HCT116 (cell line): ENCODE data around the gene ARID5B. TPM values are rescaled to one million over a fixed set of nuclear protein-coding genes. Genes with fewer than 3 reads are reported as not detected.

Source experiments
- ATAC-seq: fragments of 200-7000 bp; cut with Tn5 transposase; 2 replicates; pipeline ENCODE4 v1.9.1; 2020; ENCODE audit warnings: mild to moderate bottlenecking, moderate library complexity
- BruUV-seq: library from RNA; stranded (reverse); fragments of 400-500 nt; replicated peaks from 2 replicates; lab custom pipeline; 2021; lab: Mats Ljungman, UMichigan
- CTCF ChIA-PET: fragments of 300-600 bp; sonication (Branson Sonifier 250); formaldehyde crosslinking; loops from one replicate; lab custom pipeline; 2021; ENCODE audit warnings: antibody characterized with exemption; lab: Charles Lee
- POLR2A ChIA-PET: fragments of 300-600, 350-600 bp; sonication (Branson Sonifier 250); formaldehyde crosslinking; loops from one replicate; lab custom pipeline; 2021; ENCODE audit warnings: antibody characterized with exemption; lab: Charles Lee
- RAD21 ChIA-PET, 2 experiments: fragments of 300-600 bp; sonication (Branson Sonifier 250); formaldehyde crosslinking; loops; one replicate each; lab custom pipeline; 2023; ENCODE audit warnings: low total read pairs in 2 of 2; ENCODE audit not compliant: uncharacterized antibody in 2 of 2, unreplicated experiment in 2 of 2, low non-redundant PET in 1 of 2; lab: Charles Lee
- DNase-seq: peaks from one replicate; pipeline ENCODE4 v3.0.0-alpha.2; 2010; ENCODE audit warnings: low read depth, low spot score
- H2AFZ ChIP-seq: fragments of 200-600 bp; shearing (Covaris generic), sonication (generic); 2 replicates; pipeline ENCODE4 v1.6.1; 2017; ENCODE audit warnings: low read depth, mixed run types, mixed read lengths, antibody characterized with exemption, low read length; ENCODE audit not compliant: poor library complexity, severe bottlenecking
- H3K27ac ChIP-seq: 2 replicates; pipeline ENCODE4 v1.5.1; 2012; ENCODE audit warnings: low read depth, low read length
- H3K27me3 ChIP-seq: fragments of 200-600 bp; sonication (generic); 2 replicates; pipeline ENCODE4 v1.6.1; 2016; ENCODE audit warnings: mixed run types, low read length, mixed read lengths; ENCODE audit not compliant: insufficient read depth
- H3K36me3 ChIP-seq, 2 experiments: fragments of 200-500 bp in 1 of 2; fragments of 200-600 bp in 1 of 2; sonication (Bioruptor generic) in 1 of 2; sonication (generic) in 1 of 2; 2 replicates each; pipeline versions ENCODE4 v1.5.1 to v1.6.1; 2014 to 2016; ENCODE audit warnings: low read length in 2 of 2, inconsistent platforms in 1 of 2, mixed read lengths in 1 of 2, mixed run types in 1 of 2; ENCODE audit not compliant: insufficient read depth in 2 of 2, control insufficient read depth in 1 of 2
- H3K4me1 ChIP-seq, 2 experiments: fragments of 200-600 bp in 1 of 2; sonication (generic) in 1 of 2; 2 replicates each; pipeline versions ENCODE4 v1.5.1 to v1.6.1; 2012 to 2017; ENCODE audit warnings: low read length in 2 of 2, inconsistent platforms in 1 of 2, mild to moderate bottlenecking in 1 of 2, mixed read lengths in 1 of 2, mixed run types in 1 of 2, moderate library complexity in 1 of 2; ENCODE audit not compliant: insufficient read depth in 2 of 2, control insufficient read depth in 1 of 2
- H3K4me2 ChIP-seq: fragments of 200-600 bp; sonication (generic); 2 replicates; pipeline ENCODE4 v1.6.1; 2017; ENCODE audit warnings: mixed run types, low read length, mixed read lengths
- H3K4me3 ChIP-seq, 2 experiments: fragments of 200-600 bp in 1 of 2; sonication (generic) in 1 of 2; replicated peaks in 1 of 2; 2 replicates each; pipeline ENCODE4 v1.5.1; 2011 to 2016; ENCODE audit warnings: low read length in 2 of 2, control low read depth in 1 of 2, low read depth in 1 of 2, mild to moderate bottlenecking in 1 of 2, mixed read lengths in 1 of 2, mixed run types in 1 of 2
- H3K79me2 ChIP-seq: fragments of 200-600 bp; sonication (generic); 2 replicates; pipeline ENCODE4 v1.6.1; 2017; ENCODE audit warnings: mild to moderate bottlenecking, mixed run types, low read length, moderate library complexity, mixed read lengths; ENCODE audit not compliant: insufficient read depth
- H3K9ac ChIP-seq: fragments of 200-600 bp; sonication (generic); 2 replicates; pipeline ENCODE4 v1.6.1; 2016; ENCODE audit warnings: low read length, mixed read lengths
- H3K9me2 ChIP-seq: fragments of 200-600 bp; sonication (generic), shearing (Covaris generic); 2 replicates; pipeline ENCODE4 v1.6.1; 2017; ENCODE audit warnings: mixed run types, mild to moderate bottlenecking, moderate library complexity; ENCODE audit not compliant: insufficient read depth
- H3K9me3 ChIP-seq, 2 experiments: fragments of 200-500 bp in 1 of 2; fragments of 200-600 bp in 1 of 2; sonication (Bioruptor generic) in 1 of 2; sonication (generic) in 1 of 2; 2 replicates each; pipeline ENCODE4 v1.6.1; 2014 to 2017; ENCODE audit warnings: low read length in 2 of 2, mixed read lengths in 2 of 2, inconsistent platforms in 1 of 2, low read depth in 1 of 2, mild to moderate bottlenecking in 1 of 2, mixed run types in 1 of 2, moderate library complexity in 1 of 2; ENCODE audit not compliant: control insufficient read depth in 1 of 2, insufficient read depth in 1 of 2
- H4K20me1 ChIP-seq: fragments of 200-600 bp; sonication (generic), shearing (Covaris generic); 2 replicates; pipeline ENCODE4 v1.6.1; 2017; ENCODE audit warnings: mixed run types, mild to moderate bottlenecking, moderate library complexity; ENCODE audit not compliant: insufficient read depth
- ATF3 ChIP-seq: IDR thresholded peaks from 2 replicates; pipeline ENCODE4 v1.6.1; 2012
- CBX3 ChIP-seq: IDR thresholded peaks from 2 replicates; pipeline ENCODE4 v1.6.1; 2012; ENCODE audit warnings: low read depth
- CEBPB ChIP-seq: IDR thresholded peaks from 2 replicates; pipeline ENCODE4 v1.6.1; 2012; ENCODE audit warnings: low read depth
- EGR1 ChIP-seq: IDR thresholded peaks from 2 replicates; pipeline ENCODE4 v1.6.1; 2012; ENCODE audit warnings: low read depth
- ELF1 ChIP-seq: IDR thresholded peaks from 2 replicates; pipeline ENCODE4 v1.6.1; 2012; ENCODE audit warnings: low read depth, borderline replicate concordance
- FOSL1 ChIP-seq: IDR thresholded peaks from 2 replicates; pipeline ENCODE4 v1.6.1; 2012; ENCODE audit warnings: low read depth
- JUND ChIP-seq: IDR thresholded peaks from 2 replicates; pipeline ENCODE4 v1.6.1; 2012
- MAX ChIP-seq: IDR thresholded peaks from 2 replicates; pipeline ENCODE4 v1.6.1; 2012
- POLR2A ChIP-seq: IDR thresholded peaks from 2 replicates; pipeline ENCODE4 v1.7.0; 2011; ENCODE audit warnings: borderline replicate concordance; ENCODE audit not compliant: insufficient read depth, insufficient read length; ENCODE audit errors: extremely low read depth
- POLR2AphosphoS5 ChIP-seq: IDR thresholded peaks from 2 replicates; pipeline ENCODE4 v1.6.1; 2011; ENCODE audit warnings: mild to moderate bottlenecking, low read depth, low read length, moderate library complexity
- RAD21 ChIP-seq: IDR thresholded peaks from 2 replicates; pipeline ENCODE4 v1.6.1; 2012; ENCODE audit warnings: low read depth, mild to moderate bottlenecking
- SIN3A ChIP-seq: IDR thresholded peaks from 2 replicates; pipeline ENCODE4 v1.6.1; 2012; ENCODE audit warnings: low read depth
- SRF ChIP-seq: IDR thresholded peaks from 2 replicates; pipeline ENCODE4 v1.6.1; 2012; ENCODE audit warnings: low read depth
- TCF7L2 ChIP-seq: IDR thresholded peaks from 2 replicates; pipeline ENCODE4 v1.7.0; 2011; ENCODE audit warnings: borderline replicate concordance, inconsistent platforms; ENCODE audit not compliant: insufficient read depth, insufficient read length; ENCODE audit errors: extremely low read depth
- YY1 ChIP-seq: IDR thresholded peaks from 2 replicates; pipeline ENCODE4 v1.6.1; 2011; ENCODE audit warnings: low read length, low read depth, moderate library complexity, mild to moderate bottlenecking; ENCODE audit not compliant: insufficient replicate concordance; ENCODE audit errors: extremely low read depth
- ZFX ChIP-seq: fragments of 450-650 bp; IDR thresholded peaks from 2 replicates; pipeline ENCODE4 v1.6.1; 2017
- ZNF274 ChIP-seq: fragments of 200-500 bp; sonication (Bioruptor generic); IDR thresholded peaks from 2 replicates; pipeline ENCODE4 v1.6.1; 2014; ENCODE audit warnings: mild to moderate bottlenecking, low read depth, low read length, inconsistent platforms
- intact Hi-C: fragments of 100-400 bp; cut with micrococcal nuclease; formaldehyde crosslinking; loops from 2 replicates; pipeline ENCODE4 v1.10.0; 2022
- total RNA-seq: library from RNA; stranded (reverse); gene quantifications from one replicate; pipeline ENCODE4 v1.2.1, GENCODE V29; 2021; ENCODE audit not compliant: unreplicated experiment
- TF ChIP-seq, protein P1 (sequence below): IDR thresholded peaks from 2 replicates; pipeline ENCODE4 v1.6.1; 2011; ENCODE audit warnings: mild to moderate bottlenecking, low read length, moderate library complexity; ENCODE audit not compliant: insufficient replicate concordance; ENCODE audit errors: extremely low read depth
- TF ChIP-seq, protein P2 (sequence below): IDR thresholded peaks from 2 replicates; pipeline ENCODE4 v1.6.1; 2012; ENCODE audit warnings: low read depth

ARID5B gene
- total RNA-seq, 1 experiment from 2014 or later = 4.7 TPM

DNA sequence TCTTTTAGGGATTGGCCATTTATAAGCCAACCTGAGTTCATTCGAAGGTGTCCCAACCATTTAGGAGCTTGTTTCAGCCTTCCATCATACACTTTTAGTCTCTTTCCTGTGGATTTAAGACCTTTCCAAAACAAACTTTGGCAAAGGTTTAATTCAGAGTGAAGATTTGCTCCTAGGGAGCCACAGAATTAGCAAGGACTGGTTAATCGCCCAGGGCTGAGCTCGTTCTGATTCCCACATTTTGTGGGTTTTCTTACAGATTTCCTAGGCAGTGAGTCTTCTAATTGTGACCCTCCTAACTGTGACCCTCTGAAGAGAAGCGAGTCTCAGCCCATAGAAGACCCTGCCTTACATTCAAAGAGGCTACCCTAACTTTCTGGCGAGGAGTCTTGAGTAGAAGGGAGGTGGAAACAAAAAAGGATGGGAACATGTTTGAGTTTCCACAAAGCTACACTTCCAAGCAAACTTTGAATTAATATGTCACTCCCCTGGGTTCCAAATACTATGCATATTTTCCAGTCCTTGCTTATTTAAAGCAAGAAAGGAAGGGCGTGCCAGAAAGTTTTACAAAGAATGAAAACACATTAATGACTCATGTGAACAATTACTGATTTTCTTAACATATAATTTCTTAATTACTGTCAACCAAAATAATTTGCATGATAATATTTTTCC lies 118.3 kb downstream of the ARID5B start:
- Histone ChIP-seq H3K4me3 (no peak overlapping the region), H3K9ac (no peak overlapping the region), H3K4me2 (no peak overlapping the region), H3K9me3 (no peaks in the 10 kb centered on the region), H2AFZ (no peak overlapping the region), H3K79me2 (no peaks in the 10 kb centered on the region), H3K4me1 (no peaks in the 10 kb centered on the region; a peak in 1 of 4 replicates), H4K20me1 (no peaks in the 10 kb centered on the region), H3K36me3 (no peaks in the 10 kb centered on the region), H3K9me2 (no peaks in the 10 kb centered on the region), H3K27ac (no peak overlapping the region), H3K27me3 (no peaks in the 10 kb centered on the region)
- POLR2A ChIA-PET = no interaction called here
- RAD21 ChIA-PET = no interaction called here
- BruUV-seq = no TSS peak
- TF ChIP-seq JUND (no peak), POLR2AphosphoS5 (no peak), CBX3 (no peak), SIN3A (no peak), ZNF274 (no peak), TCF7L2 (no peak), MAX (no peak), RAD21 (no peak), ZFX (no peak), CEBPB (no peak), YY1 (no peak), POLR2A (no peak), FOSL1 (no peak), ELF1 (no peak), EGR1 (no peak), SRF (no peak), ATF3 (no peak)
- TF ChIP-seq, protein P1, sequence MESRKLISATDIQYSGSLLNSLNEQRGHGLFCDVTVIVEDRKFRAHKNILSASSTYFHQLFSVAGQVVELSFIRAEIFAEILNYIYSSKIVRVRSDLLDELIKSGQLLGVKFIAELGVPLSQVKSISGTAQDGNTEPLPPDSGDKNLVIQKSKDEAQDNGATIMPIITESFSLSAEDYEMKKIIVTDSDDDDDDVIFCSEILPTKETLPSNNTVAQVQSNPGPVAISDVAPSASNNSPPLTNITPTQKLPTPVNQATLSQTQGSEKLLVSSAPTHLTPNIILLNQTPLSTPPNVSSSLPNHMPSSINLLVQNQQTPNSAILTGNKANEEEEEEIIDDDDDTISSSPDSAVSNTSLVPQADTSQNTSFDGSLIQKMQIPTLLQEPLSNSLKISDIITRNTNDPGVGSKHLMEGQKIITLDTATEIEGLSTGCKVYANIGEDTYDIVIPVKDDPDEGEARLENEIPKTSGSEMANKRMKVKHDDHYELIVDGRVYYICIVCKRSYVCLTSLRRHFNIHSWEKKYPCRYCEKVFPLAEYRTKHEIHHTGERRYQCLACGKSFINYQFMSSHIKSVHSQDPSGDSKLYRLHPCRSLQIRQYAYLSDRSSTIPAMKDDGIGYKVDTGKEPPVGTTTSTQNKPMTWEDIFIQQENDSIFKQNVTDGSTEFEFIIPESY = no peak
- TF ChIP-seq, protein P2, sequence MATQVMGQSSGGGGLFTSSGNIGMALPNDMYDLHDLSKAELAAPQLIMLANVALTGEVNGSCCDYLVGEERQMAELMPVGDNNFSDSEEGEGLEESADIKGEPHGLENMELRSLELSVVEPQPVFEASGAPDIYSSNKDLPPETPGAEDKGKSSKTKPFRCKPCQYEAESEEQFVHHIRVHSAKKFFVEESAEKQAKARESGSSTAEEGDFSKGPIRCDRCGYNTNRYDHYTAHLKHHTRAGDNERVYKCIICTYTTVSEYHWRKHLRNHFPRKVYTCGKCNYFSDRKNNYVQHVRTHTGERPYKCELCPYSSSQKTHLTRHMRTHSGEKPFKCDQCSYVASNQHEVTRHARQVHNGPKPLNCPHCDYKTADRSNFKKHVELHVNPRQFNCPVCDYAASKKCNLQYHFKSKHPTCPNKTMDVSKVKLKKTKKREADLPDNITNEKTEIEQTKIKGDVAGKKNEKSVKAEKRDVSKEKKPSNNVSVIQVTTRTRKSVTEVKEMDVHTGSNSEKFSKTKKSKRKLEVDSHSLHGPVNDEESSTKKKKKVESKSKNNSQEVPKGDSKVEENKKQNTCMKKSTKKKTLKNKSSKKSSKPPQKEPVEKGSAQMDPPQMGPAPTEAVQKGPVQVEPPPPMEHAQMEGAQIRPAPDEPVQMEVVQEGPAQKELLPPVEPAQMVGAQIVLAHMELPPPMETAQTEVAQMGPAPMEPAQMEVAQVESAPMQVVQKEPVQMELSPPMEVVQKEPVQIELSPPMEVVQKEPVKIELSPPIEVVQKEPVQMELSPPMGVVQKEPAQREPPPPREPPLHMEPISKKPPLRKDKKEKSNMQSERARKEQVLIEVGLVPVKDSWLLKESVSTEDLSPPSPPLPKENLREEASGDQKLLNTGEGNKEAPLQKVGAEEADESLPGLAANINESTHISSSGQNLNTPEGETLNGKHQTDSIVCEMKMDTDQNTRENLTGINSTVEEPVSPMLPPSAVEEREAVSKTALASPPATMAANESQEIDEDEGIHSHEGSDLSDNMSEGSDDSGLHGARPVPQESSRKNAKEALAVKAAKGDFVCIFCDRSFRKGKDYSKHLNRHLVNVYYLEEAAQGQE = no peak
- DNase-seq (no peak), ATAC-seq (no peak)
- intact Hi-C loops = no loop called here
- CTCF ChIA-PET = interaction anchor here (1.4 kb wide), 1 partner anchor 18 kb away, joined by 3 read pairs; no protein-coding TSS in a partner anchor
